ENCODE data around the gene TMEM150C.

GRCh38 chr4:82473621-82474164 lies 88.1 kb downstream of the TMEM150C start:
- TF ChIP-seq CTCF (IDR thresholded peaks at IDR 0.05; ENCODE audit: poor library complexity, severe bottlenecking) (no peak), EZH2 (IDR thresholded peaks at IDR 0.05; ENCODE audit: borderline replicate concordance, insufficient read depth, low read length, poor library complexity, severe bottlenecking) (no peak), REST (IDR thresholded peaks at IDR 0.05; ENCODE audit: borderline replicate concordance) (no peak), TAF1 (IDR thresholded peaks at IDR 0.05; ENCODE audit: low read depth) (no peak), RAD21 (conservative IDR thresholded peaks at IDR 0.05) (no peak)

Measured in neural cell (in vitro differentiated cells).